Brain pericyte (primary cell): ENCODE results near the gene TBC1D30.

Experiments used
- DNase-seq: peaks from one replicate; pipeline ENCODE4 v3.0.0-alpha.2; 2012; ENCODE audit warnings: low read depth, low spot score

TBC1D30 gene

DNA sequence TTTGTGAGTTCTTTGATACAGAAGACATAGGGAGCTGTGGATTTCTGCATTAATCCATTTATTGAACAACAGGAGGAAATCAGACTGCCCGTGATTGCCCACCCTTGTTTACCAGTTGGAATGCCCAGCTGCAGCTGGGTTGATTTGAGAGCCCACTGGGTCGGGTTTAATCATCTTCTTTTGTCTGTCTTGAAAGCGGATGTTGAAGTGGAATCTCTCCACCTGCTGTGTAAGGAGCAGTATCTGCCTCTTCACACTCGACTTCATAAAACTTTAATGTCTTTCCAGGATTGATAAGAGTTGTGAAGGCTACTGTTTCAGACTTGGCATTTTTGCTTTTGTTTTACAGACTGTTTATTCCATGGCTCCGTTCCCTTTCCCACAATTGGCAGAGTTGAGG lies 39.9 kb downstream of the TBC1D30 start:
- no peak for DNase-seq

- DNase-seq, result no peak
These were observed 50.7 kb downstream of the TBC1D30 start for GRCh38 chr12:64875186-64875585.

DNA sequence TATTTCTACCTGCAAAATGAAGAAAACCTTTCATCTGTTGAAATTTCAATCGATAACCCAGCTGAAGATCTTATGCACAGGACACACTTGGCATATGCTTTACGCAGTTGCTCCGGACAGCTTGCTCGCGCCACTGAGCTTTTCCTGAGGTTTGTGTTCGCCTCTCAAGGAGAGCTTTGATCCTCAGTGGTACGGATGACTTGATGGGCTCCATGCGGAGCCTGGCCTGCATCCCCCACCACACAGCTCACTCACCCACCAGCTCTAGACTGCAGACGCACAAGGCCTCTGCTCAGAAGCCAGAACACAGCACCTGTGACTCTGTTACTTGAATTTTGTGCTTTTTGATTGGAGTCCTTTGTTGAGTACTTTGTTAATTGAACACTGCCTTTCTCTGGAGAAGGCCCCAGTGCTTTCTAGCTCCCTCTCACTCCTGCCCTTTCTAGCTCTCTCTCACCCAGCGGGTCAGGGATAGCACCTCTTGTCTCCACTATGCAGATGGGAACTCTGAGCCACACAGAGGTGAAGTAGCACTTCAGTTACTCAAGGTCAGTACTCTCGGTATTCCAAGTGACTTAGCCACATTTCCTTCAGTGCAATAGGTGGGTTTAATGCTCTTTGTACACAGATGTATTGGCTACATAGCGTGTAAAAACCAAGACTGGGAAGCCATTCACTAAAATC lies 52.1 kb downstream of the TBC1D30 start:
- no peak for DNase-seq

GRCh38 chr12:64877363-64878004 lies 53.0 kb downstream of the TBC1D30 start:
- DNase-seq, result no peak

DNA sequence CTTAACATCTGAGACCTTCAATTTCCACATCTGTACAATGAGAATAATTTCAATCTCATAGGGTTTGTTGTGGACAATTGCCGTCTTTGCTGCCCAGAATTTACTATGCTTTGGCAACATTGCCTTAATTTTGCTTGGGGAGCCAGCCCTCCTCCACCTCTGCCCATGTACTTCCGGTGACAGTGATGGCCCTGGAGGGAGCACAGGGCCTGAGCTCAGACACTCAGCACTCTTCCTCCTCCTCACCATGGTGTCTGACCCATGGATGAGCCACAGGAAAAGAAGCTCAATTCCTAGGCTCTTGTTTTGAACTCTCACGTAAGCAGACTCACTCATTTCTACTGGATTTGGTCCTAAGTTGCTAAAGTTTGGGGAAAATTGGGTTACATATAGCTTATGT lies 58.2 kb downstream of the TBC1D30 start:
- no peak for DNase-seq

DNA sequence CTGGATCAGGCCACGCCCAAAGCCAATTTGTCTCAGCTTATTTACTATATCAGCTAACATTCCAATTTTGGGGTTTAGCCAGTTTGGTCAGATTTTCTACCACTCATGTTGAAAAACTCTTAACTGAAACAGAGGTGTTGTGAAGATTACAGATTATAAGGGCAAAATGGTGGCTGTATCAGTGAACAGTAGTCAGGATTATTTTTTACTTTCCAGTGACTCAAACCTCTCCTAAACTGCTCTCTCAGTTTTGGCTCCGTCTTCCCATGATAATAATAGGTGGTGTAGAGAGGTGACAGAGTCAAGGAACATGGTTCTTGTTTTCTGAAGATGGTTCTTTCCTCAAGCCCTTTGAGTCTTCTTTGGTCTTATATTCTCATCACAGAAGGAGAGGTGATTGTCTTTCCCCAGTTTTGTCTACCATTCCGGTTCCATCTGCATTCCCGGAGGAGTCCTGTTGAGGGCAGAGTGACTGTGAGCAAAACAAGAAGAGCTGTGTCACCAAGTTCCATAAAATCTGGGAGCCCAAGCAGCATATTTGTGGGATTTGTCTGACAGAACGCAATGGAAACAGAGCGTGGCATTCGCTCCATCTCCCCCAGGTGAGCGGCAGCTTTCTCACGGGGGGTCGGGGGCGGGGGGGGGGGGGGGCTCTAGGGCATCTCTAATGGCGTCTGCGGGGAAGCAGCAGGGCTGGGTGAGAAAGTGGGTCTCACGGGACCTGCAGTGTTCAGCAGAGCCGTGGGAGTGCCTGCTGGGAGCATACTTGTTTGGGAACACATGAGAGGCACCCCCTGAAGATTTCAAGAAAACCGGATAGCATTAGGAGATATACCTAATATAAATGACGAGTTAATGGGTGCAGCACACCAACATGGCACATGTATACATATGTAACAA lies 59.1 kb downstream of the TBC1D30 start:
- no peak for DNase-seq

DNA sequence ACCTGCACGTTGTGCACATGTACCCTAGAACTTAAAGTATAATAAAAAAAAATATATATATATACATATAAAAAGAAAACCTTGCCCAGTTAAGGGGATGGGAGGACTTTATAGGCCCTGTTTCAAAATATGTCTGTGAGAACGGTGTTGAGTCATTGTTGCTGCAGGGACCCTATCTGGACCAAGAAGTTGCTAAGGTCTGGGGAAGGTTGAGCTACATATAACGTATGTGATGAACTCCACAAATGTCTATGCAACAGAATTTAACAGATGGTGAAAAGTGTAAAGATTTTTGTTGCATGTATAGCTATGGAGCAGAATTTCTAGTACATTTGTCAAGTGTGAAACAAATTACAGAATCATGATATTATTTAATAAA lies 59.7 kb downstream of the TBC1D30 start:
- no peak for DNase-seq

DNA sequence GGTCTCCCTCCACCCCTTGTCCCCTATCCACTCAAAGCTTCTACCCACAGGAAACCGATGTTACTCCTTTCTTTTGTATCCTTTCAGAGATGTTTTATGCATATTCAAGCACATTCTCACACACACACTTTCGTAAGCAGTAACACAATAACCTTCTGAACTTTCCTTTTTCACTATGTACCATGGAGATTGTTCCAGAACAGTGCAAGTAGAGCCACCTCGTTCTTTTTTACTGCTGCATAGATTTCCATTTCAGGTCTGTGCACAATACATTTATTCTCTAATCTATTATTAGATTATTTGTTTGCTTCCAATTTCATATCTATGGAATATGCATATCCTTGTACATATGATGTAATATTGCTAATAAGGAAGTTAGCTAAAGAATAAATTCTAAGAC lies 60.3 kb downstream of the TBC1D30 start:
- DNase-seq, result no peak

GRCh38 chr12:64889434-64890216 lies 65.2 kb downstream of the TBC1D30 start:
- DNase-seq, result no peak

DNA sequence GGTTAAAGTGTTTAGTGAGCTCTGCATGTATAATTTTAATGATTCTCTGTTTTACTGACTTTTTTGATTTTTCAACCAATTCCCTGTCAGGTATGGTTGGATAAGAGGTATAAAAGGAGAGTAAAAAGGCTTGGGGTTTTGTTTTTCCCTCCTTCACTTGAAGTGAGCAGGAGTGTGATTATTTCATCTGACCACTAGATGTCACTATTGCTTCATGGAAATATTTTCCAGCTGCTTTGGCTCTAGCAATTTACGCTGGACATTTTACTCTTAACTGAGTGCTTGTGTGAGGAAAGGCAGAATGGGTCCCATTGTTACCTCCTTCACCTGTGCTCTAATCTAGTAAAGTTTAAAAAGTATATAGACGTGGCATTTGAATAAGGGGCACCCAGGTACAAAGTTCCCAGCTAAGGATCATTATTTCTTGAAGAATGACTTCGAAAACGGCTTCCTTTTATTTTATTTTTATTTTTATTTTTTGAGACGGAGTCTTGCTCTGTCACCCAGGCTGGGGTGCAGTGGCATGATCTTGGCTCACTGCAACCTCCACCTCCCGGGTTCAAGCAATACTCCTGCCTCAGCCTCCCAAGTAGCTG lies 66.5 kb downstream of the TBC1D30 start:
- DNase-seq, result peak; percentile 40

- DNase-seq, result no peak
These were observed 67.2 kb downstream of the TBC1D30 start for GRCh38 chr12:64891629-64892028.

DNA sequence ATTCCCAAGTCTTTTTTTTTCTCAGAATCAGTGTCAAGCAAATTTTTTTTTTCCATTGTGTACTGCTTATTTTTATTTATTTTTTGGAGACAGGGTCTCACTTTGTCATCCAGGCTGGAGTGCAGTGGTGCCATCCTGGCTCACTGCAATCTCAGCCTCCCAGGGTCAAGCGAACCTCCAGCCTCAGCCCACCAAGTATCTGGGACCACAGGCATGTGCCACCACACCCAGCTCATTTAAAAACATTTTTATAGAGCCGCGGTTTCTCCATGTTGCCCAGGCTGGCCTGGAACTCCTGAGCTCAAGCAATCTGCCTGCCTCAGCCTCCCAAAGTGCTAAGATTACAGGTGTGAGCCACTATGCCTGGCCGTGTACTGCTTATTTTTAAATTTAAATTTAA lies 68.1 kb downstream of the TBC1D30 start:
- no peak for DNase-seq

DNA sequence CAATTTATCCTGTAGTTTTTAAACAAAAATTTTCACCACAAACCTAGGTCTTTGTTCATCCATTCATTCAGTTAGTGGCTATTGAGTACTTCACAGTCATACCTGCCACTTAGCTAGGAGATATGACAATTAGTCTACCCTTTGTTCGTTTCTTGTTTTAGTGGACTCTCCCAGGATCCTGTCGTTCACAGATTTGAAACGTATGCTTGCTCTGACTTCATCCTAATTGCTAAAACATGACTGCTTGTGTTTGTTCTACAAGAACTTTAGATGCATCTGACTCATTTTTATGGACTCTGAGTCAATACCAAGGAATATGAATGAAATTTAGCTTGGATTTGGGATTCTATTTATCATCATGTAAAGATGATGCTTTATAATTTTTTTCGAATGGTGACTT lies 69.5 kb downstream of the TBC1D30 start:
- DNase-seq, result no peak

GRCh38 chr12:64894827-64895475 lies 70.5 kb downstream of the TBC1D30 start:
- no peak for DNase-seq

DNA sequence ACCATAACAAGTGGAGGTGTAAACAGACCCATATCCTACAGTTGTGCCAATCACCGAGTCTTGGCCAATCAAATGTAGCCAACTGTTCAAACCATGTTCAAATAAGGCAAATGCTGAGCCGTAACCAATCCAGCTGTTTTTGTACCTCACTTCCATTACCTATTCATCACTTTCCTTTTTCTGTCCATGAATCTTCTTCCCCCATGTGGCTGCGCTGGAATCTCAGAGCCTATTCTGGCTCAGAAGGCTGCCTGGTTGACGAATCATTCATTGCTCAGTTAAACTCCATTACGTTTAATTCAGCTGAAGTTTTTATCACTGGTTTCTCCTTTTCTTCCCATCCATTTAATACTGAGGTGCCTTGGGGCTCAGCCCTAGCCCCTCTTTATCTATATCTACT lies 71.1 kb downstream of the TBC1D30 start:
- no peak for DNase-seq

- DNase-seq, result no peak
These were observed 76.1 kb downstream of the TBC1D30 start for GRCh38 chr12:64900540-64900939.

DNA sequence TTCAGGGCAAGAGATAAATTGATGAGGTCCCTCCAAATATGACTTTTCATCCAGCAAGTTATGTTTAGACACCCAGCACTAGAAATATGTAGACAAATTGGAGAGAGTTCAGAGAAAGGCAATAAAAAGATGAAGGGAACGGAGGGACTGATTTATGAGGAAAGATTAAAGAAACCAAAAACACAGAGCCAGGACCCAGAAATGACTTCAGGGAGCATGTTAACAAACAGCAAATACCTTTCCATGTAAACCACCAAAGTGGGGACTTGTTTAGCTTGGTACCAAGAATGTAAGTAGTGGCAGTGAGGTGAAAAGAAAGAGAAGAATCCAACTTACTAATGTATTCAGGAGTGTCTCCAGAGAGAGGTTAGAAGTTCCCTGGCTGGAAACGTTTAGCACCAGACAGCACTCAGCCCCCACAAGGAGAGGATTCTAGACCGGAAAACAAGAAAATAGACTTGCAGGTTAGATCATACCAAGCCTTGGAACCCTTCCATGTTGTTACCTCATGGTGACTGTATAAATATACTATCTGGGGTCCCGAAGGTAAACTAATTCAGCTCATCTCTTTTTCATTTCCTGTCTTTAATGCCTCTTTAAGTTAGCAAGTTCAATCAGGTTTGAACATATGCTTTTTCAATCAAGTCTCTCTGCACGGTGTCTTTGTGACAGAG lies 79.2 kb downstream of the TBC1D30 start:
- no peak for DNase-seq

DNA sequence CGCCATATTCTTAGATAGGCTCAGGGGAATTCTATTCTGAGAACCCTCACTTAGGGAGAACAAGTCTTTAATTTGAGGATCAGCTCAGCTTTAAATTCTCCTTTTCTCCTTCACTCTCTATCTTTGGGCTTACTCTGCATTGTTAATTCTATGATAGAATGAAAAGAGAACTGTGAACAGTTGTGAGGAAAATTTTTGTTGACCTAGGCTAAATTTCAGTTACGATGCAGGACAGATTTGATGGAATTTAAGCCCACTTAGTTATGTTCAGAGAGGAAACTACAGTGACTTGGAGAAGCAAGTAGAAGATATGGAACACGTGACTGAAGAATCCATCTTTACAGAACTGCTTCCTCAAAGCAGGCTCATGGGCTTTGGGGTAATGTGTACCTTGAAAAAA lies 82.7 kb downstream of the TBC1D30 start:
- no peak for DNase-seq

- no peak for DNase-seq
These were observed 84.7 kb downstream of the TBC1D30 start for GRCh38 chr12:64909124-64909523.

DNA sequence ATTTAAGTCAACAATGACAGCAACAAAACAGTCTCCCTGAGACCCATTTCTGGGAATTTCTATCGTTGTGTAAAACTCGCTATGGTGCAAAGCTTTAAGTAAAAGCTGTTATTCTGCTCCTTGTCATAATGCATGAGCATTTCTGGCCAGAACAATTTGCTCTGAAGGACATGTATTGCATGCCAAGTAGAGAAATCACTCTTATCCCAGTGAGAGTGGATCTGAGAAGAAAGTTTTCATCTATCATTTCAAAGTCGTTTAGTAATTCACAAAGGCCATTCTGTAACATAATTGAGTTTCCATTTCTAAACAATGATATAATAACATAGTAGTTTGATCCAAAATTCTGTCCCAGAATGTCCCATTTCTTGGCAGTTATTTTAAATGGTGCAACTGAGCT lies 86.6 kb downstream of the TBC1D30 start:
- no peak for DNase-seq
